GM06990 (cell line): ENCODE measurements around the gene QSOX1.

Experiments
- DNase-seq: peaks from one replicate; pipeline ENCODE4 v3.0.0-alpha.2; 2011; ENCODE audit not compliant: insufficient read length; ENCODE audit errors: extremely low read depth
- H3K27me3 ChIP-seq: replicated peaks from 2 replicates; pipeline ENCODE4 v1.6.0; 2011; ENCODE audit warnings: low read length; ENCODE audit not compliant: control insufficient read depth, insufficient read depth
- H3K36me3 ChIP-seq: 2 replicates; pipeline ENCODE4 v1.5.1; 2011; ENCODE audit warnings: low read length; ENCODE audit not compliant: control insufficient read depth, insufficient read depth
- H3K4me3 ChIP-seq: replicated peaks from 2 replicates; pipeline ENCODE4 v1.5.1; 2011; ENCODE audit warnings: low read depth, mild to moderate bottlenecking, control low read depth, low read length
- CTCF ChIP-seq: IDR thresholded peaks from 2 replicates; pipeline ENCODE4 v1.5.1; 2011; ENCODE audit warnings: low read length, control low read depth, mild to moderate bottlenecking, inconsistent platforms; ENCODE audit not compliant: insufficient read depth, poor library complexity, severe bottlenecking

QSOX1 gene

GRCh38 chr1:180233191-180234011 is 78.7 kb downstream of the QSOX1 start:
- no peak for DNase-seq
- Histone ChIP-seq H3K36me3 (no peaks in the 10 kb centered on the region), H3K27me3 (peaks cover 8% of the 10 kb centered on the region), H3K4me3 (no peak overlapping the region)
- no peak for TF ChIP-seq CTCF

GRCh38 chr1:180234369-180235076 is 79.9 kb downstream of the QSOX1 start:
- Histone ChIP-seq H3K4me3 (no peak overlapping the region), H3K27me3 (peaks cover 8% of the 10 kb centered on the region), H3K36me3 (no peaks in the 10 kb centered on the region)
- DNase-seq = no peak
- no peak for TF ChIP-seq CTCF

GRCh38 chr1:180235077-180235501 is 80.4 kb downstream of the QSOX1 start:
- no peak for DNase-seq
- Histone ChIP-seq H3K36me3 (no peaks in the 10 kb centered on the region), H3K27me3 (peaks cover 8% of the 10 kb centered on the region), H3K4me3 (no peak overlapping the region)
- TF ChIP-seq CTCF = no peak

GRCh38 chr1:180235502-180236239 is 81.0 kb downstream of the QSOX1 start:
- no peak overlapping the region for H3K4me3 ChIP-seq
- peaks cover 8% of the 10 kb centered on the region for H3K27me3 ChIP-seq
- no peak for DNase-seq
- H3K36me3 ChIP-seq = no peaks in the 10 kb centered on the region
- TF ChIP-seq CTCF = no peak

GRCh38 chr1:180236698-180237509 is 82.2 kb downstream of the QSOX1 start:
- no peak for DNase-seq
- no peak overlapping the region for H3K4me3 ChIP-seq
- H3K27me3 ChIP-seq = peaks cover 8% of the 10 kb centered on the region
- H3K36me3 ChIP-seq = no peaks in the 10 kb centered on the region
- no peak for TF ChIP-seq CTCF
